Regular cardiac myocyte (primary cell): ENCODE data around the gene TEX12. TPM values are rescaled to one million over a fixed set of nuclear protein-coding genes. Genes with fewer than 3 reads are reported as not detected.

Source experiments
- total RNA-seq: library from RNA; depleted of rRNA; stranded (reverse); fragments of >200 nt; gene quantifications from 2 replicates; pipeline ENCODE4 v1.2.3, GENCODE V29; 2014

Gene TEX12
- not detected in 2 replicates for total RNA-seq

GRCh38 chr11:112167145-112167544 lies at the start of gene TEX12:
Gene TEX12 (plus strand): TSS chr11:112167372. CDS start chr11:112169269, 1,897 bp downstream.

GRCh38 chr11:112163875-112164685 lies 3.1 kb upstream of the TEX12 start, which contains the start of gene IL18:
Gene IL18 (minus strand): TSS chr11:112164094. CDS start chr11:112155053, 9,041 bp downstream.

GRCh38 chr11:112174789-112175598 lies 7.8 kb downstream of the TEX12 start, which contains the start of gene BCO2:
Gene BCO2 (plus strand): TSS chr11:112175512. CDS start chr11:112175602, 90 bp downstream.

Other genes starting within 250 kb of the TEX12 start
- 0.38 and 1.4 TPM in 2 replicates for gene C11orf52, start 248.5 kb upstream of the TEX12 start, total RNA-seq
- gene DIXDC1, start 230.0 kb upstream of the TEX12 start, total RNA-seq, result 12.5 and 22.3 TPM in 2 replicates
- gene DLAT, start 142.0 kb upstream of the TEX12 start, total RNA-seq, result 33.0 and 52.1 TPM in 2 replicates
- gene PIH1D2, start 93.4 kb upstream of the TEX12 start, total RNA-seq, result 1.4 and 1.9 TPM in 2 replicates
- gene NKAPD1, start 93.1 kb upstream of the TEX12 start, total RNA-seq, result 21.1 and 27.9 TPM in 2 replicates
- 42.0 and 80.5 TPM in 2 replicates for gene TIMM8B, start 80.6 kb upstream of the TEX12 start, total RNA-seq
- gene SDHD, start 80.5 kb upstream of the TEX12 start, total RNA-seq, result 158 and 183 TPM in 2 replicates
- gene IL18, start 3.3 kb upstream of the TEX12 start, total RNA-seq, result under 0.01 TPM in 2 replicates
- 0.38 and 2.3 TPM in 2 replicates for gene BCO2, start 8.1 kb downstream of the TEX12 start, total RNA-seq
- gene PTS, start 59.1 kb downstream of the TEX12 start, total RNA-seq, result 57.5 and 92.2 TPM in 2 replicates
- gene PLET1, start 93.5 kb downstream of the TEX12 start, total RNA-seq, result not detected in 2 replicates